Uterus (tissue), 2 donors: Measurements from ENCODE around the gene RARA.

ENCODE experiments used
- POLR2A ChIP-seq, 2 donors: fragments of 450-650 bp; IDR thresholded peaks; one replicate each; pipeline ENCODE4 v1.6.1; 2016; ENCODE audit warnings: antibody characterized with exemption in 2 of 2, mild to moderate bottlenecking in 1 of 2, moderate library complexity in 1 of 2
- TF ChIP-seq, protein P1 (sequence below), 4 experiments: fragments of 200-600 bp in 2 of 4; fragments of 450-650 bp in 2 of 4; sonication (generic) in 2 of 4; IDR thresholded peaks; one replicate each; pipeline ENCODE4 v1.5.1; 2016 to 2019; ENCODE audit warnings: antibody characterized with exemption in 4 of 4, mild to moderate bottlenecking in 2 of 4, moderate library complexity in 1 of 4

DNA sequence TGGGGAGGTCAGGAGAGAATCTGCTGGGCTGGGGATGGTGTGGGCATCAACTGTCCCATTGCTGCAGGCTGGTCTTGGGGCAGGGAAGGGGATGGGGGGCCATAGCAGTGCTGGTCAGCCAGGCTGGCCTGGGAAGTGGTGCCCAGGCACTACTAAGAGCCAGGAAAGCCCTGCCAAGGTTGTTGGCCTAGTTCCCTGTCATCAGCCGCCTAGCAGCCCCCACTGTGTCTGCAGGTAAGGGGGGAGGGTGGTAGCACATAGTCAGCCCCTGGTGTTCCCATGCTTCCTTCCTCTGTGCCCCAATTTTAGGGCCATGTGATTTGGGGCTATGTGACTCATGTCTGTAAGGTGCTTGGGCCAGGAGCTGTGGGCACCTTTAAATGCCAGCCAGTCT is 37.8 kb downstream of the RARA start:
- TF ChIP-seq, protein P1, sequence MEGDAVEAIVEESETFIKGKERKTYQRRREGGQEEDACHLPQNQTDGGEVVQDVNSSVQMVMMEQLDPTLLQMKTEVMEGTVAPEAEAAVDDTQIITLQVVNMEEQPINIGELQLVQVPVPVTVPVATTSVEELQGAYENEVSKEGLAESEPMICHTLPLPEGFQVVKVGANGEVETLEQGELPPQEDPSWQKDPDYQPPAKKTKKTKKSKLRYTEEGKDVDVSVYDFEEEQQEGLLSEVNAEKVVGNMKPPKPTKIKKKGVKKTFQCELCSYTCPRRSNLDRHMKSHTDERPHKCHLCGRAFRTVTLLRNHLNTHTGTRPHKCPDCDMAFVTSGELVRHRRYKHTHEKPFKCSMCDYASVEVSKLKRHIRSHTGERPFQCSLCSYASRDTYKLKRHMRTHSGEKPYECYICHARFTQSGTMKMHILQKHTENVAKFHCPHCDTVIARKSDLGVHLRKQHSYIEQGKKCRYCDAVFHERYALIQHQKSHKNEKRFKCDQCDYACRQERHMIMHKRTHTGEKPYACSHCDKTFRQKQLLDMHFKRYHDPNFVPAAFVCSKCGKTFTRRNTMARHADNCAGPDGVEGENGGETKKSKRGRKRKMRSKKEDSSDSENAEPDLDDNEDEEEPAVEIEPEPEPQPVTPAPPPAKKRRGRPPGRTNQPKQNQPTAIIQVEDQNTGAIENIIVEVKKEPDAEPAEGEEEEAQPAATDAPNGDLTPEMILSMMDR (IDR thresholded peaks at IDR 0.05) = no peak
- TF ChIP-seq POLR2A (IDR thresholded peaks at IDR 0.05) = no peak
